MM.1S (cell line): ENCODE results near the gene UNK.

Experiments
- CTCF ChIP-seq: fragments of 300-600 bp; sonication (generic); IDR thresholded peaks from 2 replicates; pipeline ENCODE4 v1.5.1; 2016; ENCODE audit warnings: antibody characterized with exemption, low read length, mixed read lengths
- EZH2 ChIP-seq: fragments of 300-600 bp; sonication (generic); optimal IDR thresholded peaks from 2 replicates; pipeline ENCODE3; 2017; ENCODE audit warnings: low read depth, mild to moderate bottlenecking, antibody characterized with exemption, low read length, mixed read lengths
- EZH2phosphoT487 ChIP-seq: fragments of 300-600 bp; sonication (generic); IDR thresholded peaks from 2 replicates; pipeline ENCODE4 v1.6.1; 2018; ENCODE audit warnings: antibody characterized with exemption, low read length

GRCh38 chr17:75847614-75848522, 63.3 kb downstream of the UNK start:
- TF ChIP-seq CTCF (no peak), EZH2 (no peak), EZH2phosphoT487 (no peak)
